Gastrocnemius medialis (tissue), 4 donors: ENCODE results near the gene COBL. TPM values are rescaled to one million over a fixed set of nuclear protein-coding genes. Genes with fewer than 3 reads are reported as not detected.
A peak's percentile ranks its signal among the peaks of the same experiment; 100 is the strongest.

ENCODE experiments used
- ATAC-seq, 2 donors: fragments of 150-250 bp; one replicate each; pipeline ENCODE4 v1.9.1; 2016
- DNase-seq, 2 donors: peaks; one replicate each; pipeline ENCODE4 v3.0.0-alpha.2; 2019
- H3K27ac ChIP-seq, 4 donors: fragments of 200-600 bp; sonication (generic); 1 replicate in 1 of 4; 2 replicates in 3 of 4; pipeline ENCODE4 v1.5.1; 2016 to 2018; ENCODE audit warnings: mild to moderate bottlenecking in 2 of 4, moderate library complexity in 1 of 4
- H3K27me3 ChIP-seq, 3 donors: fragments of 200-600 bp; sonication (generic) in 2 of 3; 1 replicate in 1 of 3; 2 replicates in 2 of 3; pipeline versions ENCODE4 v1.5.1 to v1.6.0; 2016 to 2019; ENCODE audit warnings: mild to moderate bottlenecking in 1 of 3, moderate library complexity in 1 of 3
- H3K36me3 ChIP-seq, 2 donors: fragments of 200-600 bp; sonication (generic) in 1 of 2; one replicate each; pipeline ENCODE4 v1.5.1; 2017 to 2018
- H3K4me1 ChIP-seq, 2 donors: fragments of 200-600 bp; sonication (generic) in 1 of 2; one replicate each; pipeline ENCODE4 v1.5.1; 2016 to 2017; ENCODE audit warnings: mild to moderate bottlenecking in 2 of 2
- H3K4me3 ChIP-seq, 4 donors: fragments of 200-600 bp; sonication (generic) in 3 of 4; 1 replicate in 1 of 4; 2 replicates in 3 of 4; pipeline ENCODE4 v1.5.1; 2016 to 2019; ENCODE audit warnings: mild to moderate bottlenecking in 2 of 4
- H3K9me3 ChIP-seq, 3 donors: fragments of 200-600 bp; sonication (generic) in 2 of 3; 1 replicate in 1 of 3; 2 replicates in 2 of 3; pipeline ENCODE4 v1.5.1; 2016 to 2019
- CTCF ChIP-seq, 5 experiments: fragments of 450-650 bp in 3 of 5; fragments of 200-600 bp in 2 of 5; sonication (generic) in 2 of 5; IDR thresholded peaks in 4 of 5; conservative IDR thresholded peaks in 1 of 5; 1 replicate in 4 of 5; 2 replicates in 1 of 5; pipeline ENCODE4 v1.5.1; 2016 to 2019; ENCODE audit warnings: antibody characterized with exemption in 5 of 5, mild to moderate bottlenecking in 3 of 5, moderate library complexity in 3 of 5
- POLR2A ChIP-seq, 2 donors: fragments of 450-650 bp; IDR thresholded peaks; one replicate each; pipeline ENCODE4 v1.6.1; 2017; ENCODE audit warnings: antibody characterized with exemption in 2 of 2, mild to moderate bottlenecking in 2 of 2, moderate library complexity in 2 of 2
- in situ Hi-C, 4 donors: fragments of 200-750 bp; cut with MboI; loops; one replicate each; pipeline versions ENCODE4 v1.15.0 to v1.8.0; 2017; ENCODE audit warnings: low sequenced_read_pairs in 4 of 4
- intact Hi-C: fragments of 100-400 bp; cut with DNase I; formaldehyde crosslinking; loops from one replicate; pipeline ENCODE4 v1.15.1; 2023; ENCODE audit warnings: low total_unique reads
- total RNA-seq, 4 donors: library from RNA; depleted of rRNA; stranded (reverse); fragments of >200 nt; gene quantifications; one replicate each; pipeline versions ENCODE4 v1.1.0 to v1.2.3, GENCODE V29; 2016

COBL gene
- total RNA-seq, 4 donors from 2014 or later, result 82.1 to 170 (median 124) TPM

GRCh38 chr7:51230324-51230625, 86.3 kb downstream of the COBL start:
- no peak for ATAC-seq
- Histone ChIP-seq H3K36me3 (no peaks in the 10 kb centered on the region), H3K4me3 (no peak overlapping the region), H3K27ac (peak overlapping the region; percentile 74 to 89 (median 82)), H3K4me1 (peaks cover 52 to 61% of the 10 kb centered on the region in 2 donors), H3K27me3 (no peaks in the 10 kb centered on the region), H3K9me3 (no peaks in the 10 kb centered on the region)
- no peak for TF ChIP-seq POLR2A (IDR thresholded peaks at IDR 0.05)
- in situ Hi-C loops, result no loop called here
- DNase-seq, result no peak
- intact Hi-C loops, result no loop called here

- no peak for TF ChIP-seq CTCF (IDR thresholded peaks at IDR 0.05 in 4 of 5, conservative IDR thresholded peaks at IDR 0.05 in 1 of 5)
- no peak for TF ChIP-seq POLR2A (IDR thresholded peaks at IDR 0.05)
- H3K9me3 ChIP-seq, result no peaks in the 10 kb centered on the region
- in situ Hi-C loops, result loop anchor here in 2 of 4 donors (5.0 to 10.0 kb wide), 2 partner anchors 115 to 118 kb away; no protein-coding TSS in a partner anchor
- no peaks in the 10 kb centered on the region for H3K36me3 ChIP-seq
- ATAC-seq (no peak), DNase-seq (no peak)
- peak overlapping the region; percentile 74 to 89 (median 82) for H3K27ac ChIP-seq
- H3K27me3 ChIP-seq, result no peaks in the 10 kb centered on the region
- H3K4me1 ChIP-seq, result peaks cover 57 to 61% of the 10 kb centered on the region in 2 donors
- intact Hi-C loops, result loop anchor here (2.0 to 5.0 kb wide), 3 partner anchors 42 to 123 kb away; no protein-coding TSS in a partner anchor
- H3K4me3 ChIP-seq, result peak overlapping the region in 1 of 4 donors; percentile 43
Observed at GRCh38 chr7:51229620-51230323, 86.8 kb downstream of the COBL start.

GRCh38 chr7:51229106-51229537, 87.5 kb downstream of the COBL start:
- Histone ChIP-seq H3K27ac (peak overlapping the region; percentile 74 to 89 (median 82)), H3K4me3 (peak overlapping the region; percentile 34 to 48 (median 42)), H3K9me3 (no peaks in the 10 kb centered on the region), H3K27me3 (no peaks in the 10 kb centered on the region), H3K36me3 (no peaks in the 10 kb centered on the region), H3K4me1 (peaks cover 54 to 56% of the 10 kb centered on the region in 2 donors)
- no peak for DNase-seq
- peak; percentile 50 to 55 for ATAC-seq
- no peak for TF ChIP-seq POLR2A (IDR thresholded peaks at IDR 0.05)
- no peak for TF ChIP-seq CTCF (IDR thresholded peaks at IDR 0.05 in 4 of 5, conservative IDR thresholded peaks at IDR 0.05 in 1 of 5)
- in situ Hi-C loops, result loop anchor here in 2 of 4 donors (5.0 to 10.0 kb wide), 2 partner anchors 116 to 118 kb away; no protein-coding TSS in a partner anchor
- intact Hi-C loops, result loop anchor here (2.0 to 5.0 kb wide), 3 partner anchors 42 to 123 kb away; no protein-coding TSS in a partner anchor

GRCh38 chr7:51228386-51228958, 88.1 kb downstream of the COBL start:
- TF ChIP-seq POLR2A (IDR thresholded peaks at IDR 0.05) (no peak), CTCF (IDR thresholded peaks at IDR 0.05 in 4 of 5, conservative IDR thresholded peaks at IDR 0.05 in 1 of 5) (no peak)
- peak in 1 of 2 donors; percentile 32 for DNase-seq
- peaks cover 50 to 56% of the 10 kb centered on the region in 2 donors for H3K4me1 ChIP-seq
- in situ Hi-C loops, result loop anchor here in 2 of 4 donors (5.0 to 10.0 kb wide), 2 partner anchors 116 to 119 kb away; no protein-coding TSS in a partner anchor
- H3K27me3 ChIP-seq, result no peaks in the 10 kb centered on the region
- peak overlapping the region; percentile 34 to 48 (median 42) for H3K4me3 ChIP-seq
- H3K9me3 ChIP-seq, result no peaks in the 10 kb centered on the region
- H3K36me3 ChIP-seq, result no peaks in the 10 kb centered on the region
- H3K27ac ChIP-seq, result peak overlapping the region; percentile 74 to 89 (median 82)
- intact Hi-C loops, result loop anchor here (2.0 to 5.0 kb wide), 3 partner anchors 41 to 124 kb away; no protein-coding TSS in a partner anchor
- ATAC-seq, result peak; percentile 74 to 76

- peaks cover 44 to 56% of the 10 kb centered on the region in 2 donors for H3K4me1 ChIP-seq
- H3K9me3 ChIP-seq, result no peaks in the 10 kb centered on the region
- no peaks in the 10 kb centered on the region for H3K36me3 ChIP-seq
- TF ChIP-seq CTCF (IDR thresholded peaks at IDR 0.05 in 4 of 5, conservative IDR thresholded peaks at IDR 0.05 in 1 of 5), result no peak
- no peak for TF ChIP-seq POLR2A (IDR thresholded peaks at IDR 0.05)
- intact Hi-C loops (loop anchor here (2.0 to 5.0 kb wide), 3 partner anchors 41 to 124 kb away; no protein-coding TSS in a partner anchor), in situ Hi-C loops (loop anchor here in 2 of 4 donors (5.0 to 10.0 kb wide), 2 partner anchors 117 to 119 kb away; no protein-coding TSS in a partner anchor)
- H3K27me3 ChIP-seq, result no peaks in the 10 kb centered on the region
- no peak overlapping the region for H3K4me3 ChIP-seq
- peak overlapping the region; percentile 74 to 89 (median 82) for H3K27ac ChIP-seq
- ATAC-seq, result no peak
- no peak for DNase-seq
Observed at GRCh38 chr7:51227861-51228260, 88.7 kb downstream of the COBL start.
